ENCODE data around the gene NT5DC4. TPM values are rescaled to one million over a fixed set of nuclear protein-coding genes. Genes with fewer than 3 reads are reported as not detected.
"Not testable (repeated sequence)": the region's sequence is repeated elsewhere in the genome, so short reads cannot be mapped to it uniquely, and the experiment has no call there.

NT5DC4 gene
- total RNA-seq, 4 donors from 2014 or later = 0.27 TPM; not detected in 3

GRCh38 chr2:112706170-112706664 is 14.6 kb upstream of the NT5DC4 start:
- Histone ChIP-seq H3K9me3 (no peaks in the 10 kb centered on the region), H3K36me3 (no peaks in the 10 kb centered on the region), H3K4me3 (no peak overlapping the region), H3K4me1 (no peaks in the 10 kb centered on the region), H3K27me3 (peaks cover 4% of the 10 kb centered on the region), H3K27ac (no peak overlapping the region)
- no peak for ATAC-seq
- TF ChIP-seq POLR2A (IDR thresholded peaks at IDR 0.05) (no peak), CTCF (IDR thresholded peaks at IDR 0.05) (no peak), POLR2AphosphoS5 (IDR thresholded peaks at IDR 0.05) (no peak), EP300 (IDR thresholded peaks at IDR 0.05) (no peak)
- WGBS, 2 donors (ENCODE audit: low coverage in 1 of 2) = 18 to 43% methylated on average over 2 to 4 of the region's 5 CpGs

DNA sequence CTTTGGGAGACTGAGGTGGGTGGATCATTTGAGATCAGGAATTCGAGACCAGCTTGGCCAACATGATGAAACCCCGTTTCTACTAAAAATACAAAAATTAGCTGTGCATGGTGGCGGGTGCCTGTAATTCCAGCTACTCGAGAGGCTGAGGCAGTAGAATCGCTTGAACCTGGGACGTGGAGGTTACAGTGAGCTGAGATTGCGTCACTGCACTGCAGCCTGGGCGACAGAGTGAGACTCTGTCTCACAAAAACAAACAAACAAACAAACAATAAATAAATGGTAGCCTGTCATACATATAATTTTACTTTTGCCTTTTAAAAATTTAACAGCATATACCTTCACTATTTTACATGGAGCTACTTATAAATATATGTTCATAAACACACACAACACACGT is 13.9 kb upstream of the NT5DC4 start:
- not testable (repeated sequence) for H3K36me3 ChIP-seq, H3K4me3 ChIP-seq, H3K9me3 ChIP-seq, H3K27me3 ChIP-seq, ATAC-seq, H3K27ac ChIP-seq, H3K4me1 ChIP-seq
- 80 to 81% methylated on average over 8 to 9 of the region's 9 CpGs for WGBS, 2 donors (ENCODE audit: low coverage in 1 of 2)

DNA sequence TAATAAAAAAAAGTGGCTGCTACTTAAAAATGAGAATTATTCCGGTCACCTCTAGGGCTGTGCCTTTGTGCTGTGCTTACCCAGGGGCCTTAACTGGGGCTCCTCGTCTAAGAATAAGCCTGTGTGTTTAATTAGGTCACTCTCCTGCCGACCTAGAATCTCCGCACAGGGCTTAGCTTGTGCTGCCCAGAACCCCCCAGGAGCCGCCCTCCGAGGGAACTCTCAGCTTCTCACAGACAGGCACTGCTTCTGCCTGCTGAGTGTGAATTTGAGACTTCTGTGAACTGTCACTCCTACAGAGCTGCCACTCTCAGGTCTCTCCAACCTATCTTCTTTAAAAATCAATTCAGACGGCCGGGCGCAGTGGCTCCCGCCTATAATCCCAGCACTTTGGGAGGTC is 11.9 kb upstream of the NT5DC4 start:
- Histone ChIP-seq H3K9me3 (no peaks in the 10 kb centered on the region), H3K36me3 (no peaks in the 10 kb centered on the region), H3K27me3 (peaks cover 15% of the 10 kb centered on the region), H3K4me3 (no peak overlapping the region), H3K4me1 (no peaks in the 10 kb centered on the region), H3K27ac (no peak overlapping the region)
- no peak for ATAC-seq
- TF ChIP-seq POLR2AphosphoS5 (IDR thresholded peaks at IDR 0.05) = no peak
- no peak for TF ChIP-seq POLR2A (IDR thresholded peaks at IDR 0.05)
- TF ChIP-seq EP300 (IDR thresholded peaks at IDR 0.05) = no peak
- no peak for TF ChIP-seq CTCF (IDR thresholded peaks at IDR 0.05)
- WGBS, 2 donors (ENCODE audit: low coverage in 1 of 2) = 38 to 54% methylated on average over 4 to 6 of the region's 10 CpGs

- 84 to 86% methylated on average over 4 to 6 of the region's 6 CpGs for WGBS, 2 donors (ENCODE audit: low coverage in 1 of 2)
- Histone ChIP-seq H3K4me3 (no peak overlapping the region), H3K4me1 (no peaks in the 10 kb centered on the region), H3K9me3 (no peaks in the 10 kb centered on the region), H3K36me3 (no peaks in the 10 kb centered on the region), H3K27ac (no peak overlapping the region), H3K27me3 (peaks cover 15% of the 10 kb centered on the region)
- TF ChIP-seq POLR2A (IDR thresholded peaks at IDR 0.05) (no peak), POLR2AphosphoS5 (IDR thresholded peaks at IDR 0.05) (no peak)
- no peak for ATAC-seq
Observed at GRCh38 chr2:112709703-112710102, 11.1 kb upstream of the NT5DC4 start.

DNA sequence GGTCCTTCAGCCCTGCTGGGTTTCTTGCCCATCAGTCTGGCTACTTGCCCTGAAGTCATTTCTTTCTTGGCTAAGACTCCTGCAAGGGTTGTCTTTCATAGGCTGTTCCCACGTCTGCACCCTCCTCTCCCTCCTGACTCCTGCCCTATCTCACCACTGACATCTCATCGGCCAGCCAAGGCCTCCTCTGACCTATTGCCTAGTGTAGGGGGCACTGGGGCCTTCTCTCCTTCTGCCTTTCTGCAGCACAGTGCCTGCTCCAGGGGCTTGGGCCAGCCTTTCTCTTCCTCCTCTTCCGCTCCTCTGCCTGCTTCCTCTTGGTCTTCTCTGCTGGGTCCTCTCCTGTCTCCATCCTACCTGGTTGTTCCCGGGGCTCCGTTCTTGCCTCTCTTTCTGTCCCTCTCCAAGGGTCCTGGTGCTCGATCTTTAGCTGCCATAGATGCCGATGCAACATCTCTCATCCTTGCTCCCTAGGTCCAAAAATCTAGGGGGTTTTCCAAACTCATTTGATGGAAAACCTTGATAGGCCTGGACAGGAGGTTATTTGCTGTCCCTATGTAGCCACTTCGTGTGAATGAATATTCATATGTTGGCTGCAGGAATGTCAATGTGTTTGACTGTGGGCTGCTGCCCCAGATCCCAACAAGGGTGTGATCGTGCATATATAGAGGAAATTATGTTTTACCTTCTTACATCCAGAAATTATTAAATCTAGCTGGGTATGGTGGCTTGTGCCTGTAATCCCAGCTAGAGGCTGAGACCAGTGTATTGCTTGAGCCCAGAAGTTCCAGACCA is 9.7 kb upstream of the NT5DC4 start:
- WGBS, 2 donors (ENCODE audit: low coverage in 1 of 2) = 58 to 75% methylated on average over 2 to 7 of the region's 9 CpGs
- Histone ChIP-seq H3K27ac (no peak overlapping the region), H3K4me1 (no peaks in the 10 kb centered on the region), H3K27me3 (peaks cover 15% of the 10 kb centered on the region), H3K4me3 (no peak overlapping the region), H3K36me3 (no peaks in the 10 kb centered on the region), H3K9me3 (no peaks in the 10 kb centered on the region)
- no peak for ATAC-seq
- TF ChIP-seq POLR2A (IDR thresholded peaks at IDR 0.05) (no peak), CTCF (IDR thresholded peaks at IDR 0.05) (no peak), EP300 (IDR thresholded peaks at IDR 0.05) (no peak), POLR2AphosphoS5 (IDR thresholded peaks at IDR 0.05) (no peak)

DNA sequence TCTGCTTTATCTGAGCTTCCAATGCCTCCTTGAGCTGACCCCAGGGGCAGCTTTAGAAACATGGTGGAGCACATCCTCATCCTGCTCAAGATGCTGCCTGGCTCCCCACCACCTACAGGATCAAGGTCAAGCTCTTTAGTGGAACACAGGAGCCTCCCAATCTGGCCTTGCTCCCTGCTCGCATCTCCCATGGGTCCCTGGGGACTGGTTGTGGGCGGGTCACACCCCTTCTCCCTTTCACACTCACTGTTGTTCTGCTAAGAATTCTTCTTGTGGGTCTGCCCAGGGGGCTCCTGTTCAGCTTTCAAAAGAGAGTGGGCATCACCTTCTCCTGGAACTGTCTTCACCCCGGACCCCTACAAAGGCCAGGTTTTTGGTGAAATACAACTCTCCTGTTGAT is 8.4 kb upstream of the NT5DC4 start:
- 70 to 83% methylated on average over 2 to 3 of the region's 3 CpGs for WGBS, 2 donors (ENCODE audit: low coverage in 1 of 2)
- no peak for ATAC-seq

More for the DNA sequence above, 8.4 kb upstream of the NT5DC4 start:
- H3K9me3 ChIP-seq = no peaks in the 10 kb centered on the region
- H3K36me3 ChIP-seq = no peaks in the 10 kb centered on the region
- TF ChIP-seq CTCF (IDR thresholded peaks at IDR 0.05) (no peak), EP300 (IDR thresholded peaks at IDR 0.05) (no peak), POLR2A (IDR thresholded peaks at IDR 0.05) (no peak), POLR2AphosphoS5 (IDR thresholded peaks at IDR 0.05) (no peak)
- H3K4me3 ChIP-seq = no peak overlapping the region
- H3K27ac ChIP-seq = no peak overlapping the region
- no peaks in the 10 kb centered on the region for H3K4me1 ChIP-seq
- peaks cover 15% of the 10 kb centered on the region for H3K27me3 ChIP-seq

Measured in gastroesophageal sphincter (tissue), 4 donors.